H9 (cell line): ENCODE results near the gene TMOD3. TPM values are rescaled to one million over a fixed set of nuclear protein-coding genes. Genes with fewer than 3 reads are reported as not detected.

Experiments used
- DNase-seq: peaks from one replicate; pipeline ENCODE4 v3.0.0-alpha.2; 2017
- H2AFZ ChIP-seq: one replicate; pipeline ENCODE4 v1.6.1; 2013; ENCODE audit warnings: mild to moderate bottlenecking, low read length, control low read depth, moderate library complexity
- H2AK5ac ChIP-seq: 2 replicates; pipeline ENCODE4 v1.6.1; 2013; ENCODE audit warnings: low read length, control low read depth, mixed read lengths; ENCODE audit not compliant: insufficient read length
- H2BK120ac ChIP-seq: one replicate; pipeline ENCODE4 v1.6.1; 2013; ENCODE audit warnings: low read depth, mild to moderate bottlenecking, low read length, control low read depth, inconsistent platforms; ENCODE audit not compliant: poor library complexity, severe bottlenecking
- H2BK12ac ChIP-seq: 2 replicates; pipeline ENCODE4 v1.6.1; 2013; ENCODE audit warnings: low read length, control low read depth, mixed read lengths, low read depth; ENCODE audit not compliant: insufficient read length
- H2BK15ac ChIP-seq: 2 replicates; pipeline ENCODE4 v1.6.1; 2013; ENCODE audit warnings: low read depth, low read length, control low read depth
- H2BK20ac ChIP-seq: one replicate; pipeline ENCODE4 v1.6.1; 2013; ENCODE audit warnings: low read depth, mild to moderate bottlenecking, low read length, control low read depth, inconsistent platforms; ENCODE audit not compliant: poor library complexity, severe bottlenecking
- H2BK5ac ChIP-seq: 2 replicates; pipeline ENCODE4 v1.6.1; 2013; ENCODE audit warnings: low read length, control low read depth, mixed read lengths; ENCODE audit not compliant: insufficient read length
- H3K14ac ChIP-seq: 2 replicates; pipeline ENCODE4 v1.6.1; 2013; ENCODE audit warnings: low read length, control low read depth; ENCODE audit not compliant: insufficient read depth
- H3K18ac ChIP-seq: 2 replicates; pipeline ENCODE4 v1.6.1; 2013; ENCODE audit warnings: low read depth, mild to moderate bottlenecking, mixed read lengths, low read length, control low read depth; ENCODE audit not compliant: insufficient read length
- H3K23ac ChIP-seq: 2 replicates; pipeline ENCODE4 v1.6.1; 2013; ENCODE audit warnings: low read length, control low read depth, mixed read lengths, low read depth; ENCODE audit not compliant: insufficient read length
- H3K23me2 ChIP-seq: 2 replicates; pipeline ENCODE4 v1.6.1; 2013; ENCODE audit warnings: low read depth, mild to moderate bottlenecking, mixed read lengths, low read length, control low read depth; ENCODE audit not compliant: insufficient read length, poor library complexity, severe bottlenecking
- H3K27ac ChIP-seq: 2 replicates; pipeline ENCODE4 v1.5.1; 2013; ENCODE audit warnings: low read length, control low read depth, mixed read lengths, low read depth; ENCODE audit not compliant: insufficient read length
- H3K27me3 ChIP-seq: 2 replicates; pipeline ENCODE4 v1.6.1; 2013; ENCODE audit warnings: low read length, control low read depth, inconsistent platforms; ENCODE audit not compliant: insufficient read depth
- H3K4ac ChIP-seq: 2 replicates; pipeline ENCODE4 v1.6.1; 2013; ENCODE audit warnings: low read depth, mild to moderate bottlenecking, control low read depth, inconsistent platforms, low read length, moderate library complexity
- H3K4me1 ChIP-seq: 2 replicates; pipeline ENCODE4 v1.6.1; 2013; ENCODE audit warnings: low read length, control low read depth, inconsistent platforms; ENCODE audit not compliant: insufficient read depth
- H3K4me2 ChIP-seq: 2 replicates; pipeline ENCODE4 v1.6.1; 2013; ENCODE audit warnings: low read length, control low read depth, mixed read lengths; ENCODE audit not compliant: insufficient read length, insufficient read depth
- H3K56ac ChIP-seq: 2 replicates; pipeline ENCODE4 v1.6.1; 2013; ENCODE audit warnings: low read depth, mild to moderate bottlenecking, mixed read lengths, low read length, control low read depth; ENCODE audit not compliant: insufficient read length
- H3K79me1 ChIP-seq: 2 replicates; pipeline ENCODE4 v1.6.1; 2013; ENCODE audit warnings: low read depth, mild to moderate bottlenecking, moderate library complexity, low read length, control low read depth, inconsistent platforms; ENCODE audit not compliant: insufficient read depth, poor library complexity, severe bottlenecking
- H3K79me2 ChIP-seq: 2 replicates; pipeline ENCODE4 v1.6.1; 2013; ENCODE audit warnings: low read length, control low read depth, inconsistent platforms; ENCODE audit not compliant: insufficient read depth
- H3K9ac ChIP-seq: 2 replicates; pipeline ENCODE4 v1.6.1; 2013; ENCODE audit warnings: low read length, control low read depth, mixed read lengths; ENCODE audit not compliant: insufficient read length; ENCODE audit errors: extremely low read depth
- H3K9me3 ChIP-seq: one replicate; pipeline ENCODE4 v1.6.1; 2013; ENCODE audit warnings: low read depth, low read length, inconsistent platforms; ENCODE audit not compliant: control insufficient read depth
- H3T11ph ChIP-seq: one replicate; pipeline ENCODE4 v1.6.1; 2013; ENCODE audit warnings: mild to moderate bottlenecking, low read length, control low read depth, inconsistent platforms
- H4K20me1 ChIP-seq: one replicate; pipeline ENCODE4 v1.6.1; 2013; ENCODE audit not compliant: control insufficient read depth, insufficient read length, insufficient read depth
- H4K5ac ChIP-seq: 2 replicates; pipeline ENCODE4 v1.6.1; 2013; ENCODE audit warnings: low read depth, mild to moderate bottlenecking, mixed read lengths, low read length, control low read depth; ENCODE audit not compliant: insufficient read length
- H4K8ac ChIP-seq: replicated peaks from 2 replicates; pipeline ENCODE4 v1.6.1; 2013; ENCODE audit warnings: low read length, control low read depth, mixed read lengths, low read depth; ENCODE audit not compliant: insufficient read length
- H4K91ac ChIP-seq: 2 replicates; pipeline ENCODE4 v1.6.1; 2013; ENCODE audit warnings: low read depth, mild to moderate bottlenecking, moderate library complexity, mixed read lengths, low read length, control low read depth; ENCODE audit not compliant: insufficient read length
- H3K27ac Mint-ChIP-seq, 3 experiments: 2 replicates in 2 of 3; 3 replicates in 1 of 3; pipeline ENCODE4 v1.8.0; 2020 to 2021; ENCODE audit warnings: mixed read lengths in 3 of 3, mild to moderate bottlenecking in 1 of 3, moderate library complexity in 1 of 3
- H3K27me3 Mint-ChIP-seq: 2 replicates; pipeline ENCODE4 v1.8.0; 2021; ENCODE audit warnings: low read depth, mild to moderate bottlenecking, moderate library complexity, mixed read lengths
- H3K36me3 Mint-ChIP-seq, 3 experiments: 2 replicates in 2 of 3; 3 replicates in 1 of 3; pipeline ENCODE4 v1.8.0; 2020 to 2021; ENCODE audit warnings: low read depth in 3 of 3, mixed read lengths in 3 of 3; ENCODE audit not compliant: insufficient read depth in 1 of 3
- H3K4me1 Mint-ChIP-seq, 2 experiments: 2 replicates each; pipeline ENCODE4 v1.8.0; 2020; ENCODE audit warnings: mixed read lengths in 2 of 2
- H3K4me3 Mint-ChIP-seq, 2 experiments: 2 replicates in 1 of 2; 3 replicates in 1 of 2; pipeline ENCODE4 v1.8.0; 2020 to 2021; ENCODE audit warnings: mild to moderate bottlenecking in 2 of 2, mixed read lengths in 2 of 2, moderate library complexity in 1 of 2
- H3K9me3 Mint-ChIP-seq, 2 experiments: 2 replicates in 1 of 2; 3 replicates in 1 of 2; pipeline ENCODE4 v1.8.0; 2020; ENCODE audit warnings: mild to moderate bottlenecking in 2 of 2, mixed read lengths in 2 of 2, moderate library complexity in 1 of 2
- WGBS: extraction: QIAGEN DNeasy Blood & Tissue Kit; methylation state at CpG from one replicate; pipeline ENCODE4 v1.1.7; 2013; ENCODE audit warnings: missing lambda C conversion rate, low lambda C conversion rate, mixed read lengths; ENCODE audit not compliant: insufficient read length; ENCODE audit errors: extremely low coverage; 5-methylcytosine and 5-hydroxymethylcytosine counted together
- total RNA-seq: library from RNA; stranded (reverse); gene quantifications from 2 replicates; pipeline ENCODE4 v1.2.1, GENCODE V29; 2021
- TF ChIP-seq, protein P1 (sequence below): fragments of 200-600 bp; sonication (generic); conservative IDR thresholded peaks from 3 replicates; pipeline ENCODE4 v1.8.0; 2021; ENCODE audit warnings: antibody characterized with exemption, mild to moderate bottlenecking

TMOD3 gene
- total RNA-seq, 1 experiment from 2014 or later, result 24.7 TPM

GRCh38 chr15:51883271-51883837, 53.9 kb downstream of the TMOD3 start:
- Mint-ChIP-seq H3K27ac (no peak overlapping the region), H3K4me3 (no peak overlapping the region), H3K9me3 (peaks cover 14 to 16% of the 10 kb centered on the region in 2 experiments; a peak in 4 of 5 replicates), H3K36me3 (peaks cover 14 to 26% (median 24%) of the 10 kb centered on the region in 3 experiments), H3K4me1 (peaks cover 0 to 3% of the 10 kb centered on the region in 2 experiments; a peak in 2 of 4 replicates), H3K27me3 (no peaks in the 10 kb centered on the region)
- TF ChIP-seq, protein P1, sequence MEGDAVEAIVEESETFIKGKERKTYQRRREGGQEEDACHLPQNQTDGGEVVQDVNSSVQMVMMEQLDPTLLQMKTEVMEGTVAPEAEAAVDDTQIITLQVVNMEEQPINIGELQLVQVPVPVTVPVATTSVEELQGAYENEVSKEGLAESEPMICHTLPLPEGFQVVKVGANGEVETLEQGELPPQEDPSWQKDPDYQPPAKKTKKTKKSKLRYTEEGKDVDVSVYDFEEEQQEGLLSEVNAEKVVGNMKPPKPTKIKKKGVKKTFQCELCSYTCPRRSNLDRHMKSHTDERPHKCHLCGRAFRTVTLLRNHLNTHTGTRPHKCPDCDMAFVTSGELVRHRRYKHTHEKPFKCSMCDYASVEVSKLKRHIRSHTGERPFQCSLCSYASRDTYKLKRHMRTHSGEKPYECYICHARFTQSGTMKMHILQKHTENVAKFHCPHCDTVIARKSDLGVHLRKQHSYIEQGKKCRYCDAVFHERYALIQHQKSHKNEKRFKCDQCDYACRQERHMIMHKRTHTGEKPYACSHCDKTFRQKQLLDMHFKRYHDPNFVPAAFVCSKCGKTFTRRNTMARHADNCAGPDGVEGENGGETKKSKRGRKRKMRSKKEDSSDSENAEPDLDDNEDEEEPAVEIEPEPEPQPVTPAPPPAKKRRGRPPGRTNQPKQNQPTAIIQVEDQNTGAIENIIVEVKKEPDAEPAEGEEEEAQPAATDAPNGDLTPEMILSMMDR, result no peak
- Histone ChIP-seq H3T11ph (no peak overlapping the region), H3K27ac (no peak overlapping the region), H3K23me2 (no peaks in the 10 kb centered on the region), H4K20me1 (no peaks in the 10 kb centered on the region), H3K18ac (no peak overlapping the region), H2BK15ac (no peak overlapping the region), H2AK5ac (no peak overlapping the region), H3K79me2 (no peaks in the 10 kb centered on the region), H3K9me3 (no peaks in the 10 kb centered on the region), H3K14ac (no peak overlapping the region), H4K8ac (no peak overlapping the region), H2BK120ac (no peak overlapping the region), H3K23ac (no peak overlapping the region), H2AFZ (no peak overlapping the region), H3K9ac (no peak overlapping the region), H3K56ac (no peak overlapping the region), H4K91ac (no peak overlapping the region), H2BK12ac (no peak overlapping the region), H3K4ac (no peak overlapping the region), H3K4me2 (no peak overlapping the region), H3K27me3 (no peaks in the 10 kb centered on the region), H4K5ac (no peak overlapping the region), H3K4me1 (no peaks in the 10 kb centered on the region), H3K79me1 (no peaks in the 10 kb centered on the region), H2BK20ac (no peak overlapping the region), H2BK5ac (no peak overlapping the region)
- no peak for DNase-seq
- WGBS, result 100% methylated on average over 1 of the region's 2 CpGs
